Inflammatory macrophage treated with lipopolysaccharide for 4 hours (primary cell): Measurements from ENCODE around the gene FBRSL1.
"Not testable (repeated sequence)": the region's sequence is repeated elsewhere in the genome, so short reads cannot be mapped to it uniquely, and the experiment has no call there.

Source experiments
- DNase-seq: peaks from one replicate; pipeline ENCODE4 v3.0.0-alpha.2; 2020

FBRSL1 gene

DNA sequence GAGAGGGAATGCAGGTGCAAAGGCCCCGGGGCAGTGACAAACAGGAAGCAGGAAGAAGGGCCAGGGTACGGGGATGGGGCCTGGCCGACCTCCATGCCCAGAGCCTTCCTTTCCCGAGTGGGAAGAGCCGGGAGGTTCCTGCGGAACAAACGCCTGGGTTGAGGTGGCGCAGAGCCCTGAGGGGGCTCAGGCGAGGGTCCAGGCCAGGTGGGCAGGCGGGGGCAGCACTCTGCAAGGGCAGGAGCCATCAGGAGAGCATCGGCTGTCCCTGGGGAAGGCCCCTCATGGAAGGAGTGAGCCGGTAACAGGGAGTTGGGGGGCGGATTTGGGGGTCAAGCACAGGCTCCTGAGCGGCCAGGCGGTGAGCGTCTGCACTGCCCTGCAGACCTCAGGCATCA lies 18.1 kb upstream of the FBRSL1 start:
- no peak for DNase-seq

DNA sequence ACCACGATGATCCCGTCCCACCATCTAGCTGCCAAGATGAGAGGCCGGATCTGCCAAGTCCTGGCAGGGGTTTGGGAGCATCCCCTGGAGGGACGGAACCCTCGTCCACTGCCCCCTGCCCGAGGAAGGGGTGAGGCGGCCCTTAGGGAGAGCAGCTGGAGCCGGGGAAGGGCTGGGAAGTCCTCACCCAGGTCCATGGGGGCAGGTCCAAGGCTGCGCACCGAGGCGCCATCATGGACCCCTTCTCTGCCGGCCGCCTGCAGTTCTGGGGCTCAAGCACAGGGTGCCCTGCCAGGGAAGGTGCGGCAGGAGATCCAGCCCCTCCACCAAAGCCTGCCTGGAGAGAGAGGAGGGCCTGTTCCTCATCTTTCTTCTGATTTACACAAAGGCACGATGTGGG lies 17.6 kb upstream of the FBRSL1 start:
- no peak for DNase-seq

DNA sequence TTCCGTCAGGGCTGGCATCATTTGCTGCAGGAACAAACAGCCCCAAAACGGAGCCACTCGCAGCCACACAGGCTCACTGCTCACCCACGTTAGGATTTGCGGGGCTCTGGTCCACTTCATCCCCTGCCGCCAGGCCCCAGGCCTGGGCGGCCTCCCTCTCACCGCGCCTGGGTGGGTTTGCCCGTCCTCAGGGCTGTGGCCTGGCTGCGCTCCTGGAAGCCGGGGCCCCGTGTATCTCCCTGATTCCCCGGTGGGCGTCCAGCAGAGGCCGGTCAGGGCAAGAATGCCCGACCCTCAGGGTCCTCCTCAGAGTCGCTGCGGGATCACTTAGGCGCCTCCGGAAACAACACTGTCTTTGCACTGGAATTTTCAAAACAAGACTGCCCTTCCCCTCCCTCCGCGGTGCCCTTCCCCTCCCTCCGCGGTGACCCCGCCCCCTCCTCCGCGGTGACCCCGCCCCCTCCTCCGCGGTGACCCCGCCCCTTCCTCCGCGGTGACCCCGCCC lies 15.7 kb upstream of the FBRSL1 start:
- DNase-seq: no peak

DNA sequence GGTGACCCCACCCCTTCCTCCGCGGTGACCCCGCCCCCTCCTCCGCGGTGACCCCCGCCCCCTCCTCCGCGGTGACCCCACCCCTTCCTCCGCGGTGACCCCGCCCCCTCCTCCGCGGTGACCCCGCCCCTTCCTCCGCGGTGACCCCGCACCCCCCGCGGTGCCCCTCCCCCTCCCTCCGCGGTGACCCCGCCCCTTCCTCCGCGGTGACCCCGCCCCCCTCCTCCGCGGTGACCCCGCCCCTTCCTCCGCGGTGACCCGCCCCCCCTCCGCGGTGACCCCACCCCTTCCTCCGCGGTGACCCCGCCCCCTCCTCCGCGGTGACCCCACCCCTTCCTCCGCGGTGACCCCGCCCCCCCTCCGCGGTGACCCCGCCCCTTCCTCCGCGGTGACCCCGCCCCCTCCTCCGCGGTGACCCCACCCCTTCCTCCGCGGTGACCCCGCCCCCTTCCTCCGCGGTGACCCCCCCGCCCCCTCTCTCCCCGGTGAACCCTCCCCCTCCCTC lies 15.1 kb upstream of the FBRSL1 start:
- DNase-seq: not testable (repeated sequence)

DNA sequence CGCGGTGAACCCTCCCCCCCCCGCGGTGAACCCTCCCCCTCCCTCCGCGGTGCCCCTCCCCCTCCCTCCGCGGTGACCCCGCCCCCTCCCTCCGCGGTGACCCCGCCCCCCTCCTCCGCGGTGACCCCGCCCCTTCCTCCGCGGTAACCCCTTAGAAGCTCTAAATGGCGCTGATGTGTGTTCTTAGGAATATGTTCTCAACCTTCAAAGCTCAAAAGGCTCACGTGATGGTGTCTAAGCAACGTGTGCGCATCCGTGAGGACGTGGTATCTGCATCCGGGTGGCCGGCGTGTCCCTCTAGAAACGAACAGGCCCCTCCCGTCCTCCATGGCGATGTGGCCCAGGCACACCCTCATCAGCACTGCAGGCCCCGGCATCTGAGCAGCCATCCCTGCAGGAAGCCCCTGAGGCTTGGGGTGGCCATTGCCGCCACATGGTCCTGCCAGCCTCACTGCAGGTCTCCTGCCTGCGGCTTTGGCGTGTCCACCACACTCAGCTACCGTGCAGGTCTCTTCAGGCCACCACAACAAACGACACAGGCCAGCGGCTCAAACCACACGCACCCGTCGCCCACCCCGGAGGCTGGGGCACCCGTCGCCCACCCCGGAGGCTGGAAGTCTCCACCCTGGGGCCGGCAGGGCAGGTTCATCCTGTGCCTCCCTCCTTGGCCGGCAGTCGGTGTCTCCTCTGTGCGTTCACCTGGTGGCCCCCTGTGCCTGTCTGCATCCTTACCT lies 14.5 kb upstream of the FBRSL1 start:
- no peak for DNase-seq

DNA sequence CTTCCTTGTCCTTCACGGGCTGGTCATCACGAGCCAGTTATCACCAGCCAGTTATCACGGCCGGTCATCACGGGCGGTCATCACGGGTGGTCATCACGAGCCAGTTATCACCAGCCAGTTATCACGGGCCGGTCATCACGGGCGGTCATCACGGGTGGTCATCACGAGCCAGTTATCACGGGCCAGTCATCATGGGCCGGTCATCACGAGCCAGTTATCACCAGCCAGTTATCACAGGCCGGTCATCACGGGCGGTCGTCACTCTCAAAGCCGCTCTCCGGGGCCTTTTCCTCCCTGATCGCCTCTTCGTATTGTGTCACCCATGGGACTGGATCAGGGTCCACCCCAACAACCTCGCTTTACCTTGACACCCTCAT lies 13.9 kb upstream of the FBRSL1 start:
- DNase-seq: no peak

DNA sequence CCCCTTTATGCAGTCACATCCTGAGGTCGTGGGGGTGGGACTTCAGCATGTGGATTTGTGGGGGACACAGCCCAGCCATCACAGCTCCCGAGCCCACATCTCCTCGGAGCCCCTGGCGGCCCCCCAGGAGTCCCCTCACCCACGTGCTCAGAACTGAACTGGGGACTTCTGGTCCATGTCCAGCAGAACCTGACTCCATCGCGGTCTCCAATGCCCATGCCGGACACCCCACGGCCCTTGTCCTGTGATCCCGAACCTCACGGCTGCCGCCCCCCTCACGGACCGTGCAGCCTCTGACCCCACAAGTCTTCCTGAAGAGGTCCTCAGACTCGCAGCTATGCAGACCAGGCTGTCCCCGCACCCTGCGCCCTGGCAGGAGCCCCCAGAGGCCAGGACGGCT lies 13.5 kb upstream of the FBRSL1 start:
- no peak for DNase-seq

DNA sequence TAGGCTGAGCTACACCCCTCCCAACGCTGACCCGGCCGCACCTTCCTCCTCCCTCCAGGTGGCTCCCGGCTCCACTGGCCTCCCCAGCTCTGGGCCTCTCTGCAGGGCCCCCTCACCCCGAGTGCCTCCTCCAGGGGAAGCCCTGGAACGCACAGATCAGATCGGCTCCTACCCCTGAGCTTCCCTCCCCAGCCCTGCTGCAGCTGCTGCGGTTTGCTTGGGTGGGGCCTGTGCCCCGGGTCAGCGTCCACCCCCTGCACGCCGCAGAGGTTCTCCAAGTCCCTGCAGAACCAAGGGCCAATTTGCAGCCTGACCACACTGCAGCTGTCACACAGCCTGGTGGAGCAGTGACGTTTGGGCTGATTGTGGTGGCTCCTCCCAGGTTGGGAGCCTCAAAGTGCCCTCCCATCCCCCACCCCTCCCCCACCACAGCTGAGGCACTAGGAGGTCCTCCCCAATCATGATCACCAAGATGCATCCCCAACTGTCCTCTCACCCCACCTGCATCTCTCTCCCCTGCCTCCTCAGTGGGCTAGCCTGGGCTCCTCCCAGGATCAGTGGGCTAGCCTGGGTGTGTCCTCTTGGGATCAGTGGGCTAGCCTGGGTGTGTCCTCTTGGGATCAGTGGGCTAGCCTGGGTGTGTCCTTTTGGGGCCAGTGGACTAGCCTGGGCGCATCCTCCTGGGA lies 12.8 kb upstream of the FBRSL1 start:
- no peak for DNase-seq

DNA sequence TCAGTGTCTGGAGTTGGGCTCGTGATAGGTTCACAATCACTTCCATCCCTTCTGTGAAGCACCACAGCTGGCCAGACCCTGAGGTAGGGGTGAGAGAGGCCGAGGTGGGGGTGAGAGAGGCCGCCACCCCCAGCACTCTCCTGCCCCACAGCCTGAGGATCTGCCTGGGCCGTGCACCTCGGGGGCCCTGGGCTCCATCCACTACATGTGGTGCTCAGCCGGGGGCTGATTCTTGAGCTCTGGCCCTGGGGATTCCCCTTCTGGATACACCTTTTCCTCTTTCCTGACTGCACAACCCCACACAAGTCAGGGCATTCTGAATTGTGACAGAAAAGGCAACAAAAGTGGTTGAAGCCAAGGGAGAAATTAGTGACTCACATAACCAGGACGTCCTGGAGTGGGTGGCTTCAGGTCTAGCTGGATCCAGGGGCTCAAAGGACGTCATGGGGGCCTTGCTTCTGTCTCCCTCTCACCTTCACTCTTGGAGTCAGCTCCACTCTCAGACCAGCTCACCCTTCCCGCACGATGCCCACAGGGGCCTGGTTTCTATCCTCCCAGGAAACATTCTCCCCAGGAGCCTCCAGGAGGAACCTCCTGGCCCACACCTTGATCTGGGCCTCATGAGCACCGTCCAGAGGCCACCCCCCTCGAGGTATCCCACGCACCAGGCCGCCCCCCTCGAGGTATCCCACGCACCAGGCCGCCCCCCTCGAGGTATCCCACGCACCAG lies 12.1 kb upstream of the FBRSL1 start:
- no peak for DNase-seq

DNA sequence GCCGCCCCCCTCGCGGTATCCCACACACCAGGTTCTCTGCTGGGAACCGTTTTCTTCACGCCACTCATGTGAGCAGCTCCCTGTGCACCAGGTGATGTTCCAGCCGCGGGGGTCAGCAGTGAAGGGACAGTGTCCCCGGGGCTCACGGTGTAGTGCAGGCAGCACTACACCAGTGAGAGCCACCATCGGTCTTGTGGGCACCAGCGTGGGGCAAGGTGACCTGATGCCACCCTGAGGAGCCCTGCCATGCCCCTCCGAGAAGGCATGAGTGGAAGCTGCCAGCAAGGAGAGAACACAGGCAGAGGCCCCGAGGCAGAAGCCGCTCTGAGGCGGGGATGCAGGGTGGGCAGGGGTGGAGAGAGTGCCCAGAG lies 11.5 kb upstream of the FBRSL1 start:
- DNase-seq: no peak

DNA sequence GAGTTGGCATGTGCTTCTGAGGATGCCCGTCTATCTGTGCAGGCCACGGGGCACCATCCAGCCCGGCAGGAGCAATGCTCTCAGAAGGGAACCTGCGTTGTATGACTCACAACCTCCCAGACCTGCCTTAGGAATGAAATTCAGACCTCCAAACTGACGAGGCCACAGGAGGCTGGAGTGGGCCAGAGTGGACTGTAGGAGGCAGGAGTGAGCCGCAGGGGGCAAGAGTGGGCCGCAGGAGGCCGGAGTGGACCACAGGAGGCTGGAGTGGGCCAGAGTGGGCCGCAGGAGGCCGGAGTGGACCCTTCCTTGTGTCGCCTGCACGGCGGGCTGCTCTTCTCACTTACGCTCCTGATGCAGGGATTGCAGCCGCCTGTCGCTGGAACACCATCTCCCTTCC lies 11.1 kb upstream of the FBRSL1 start:
- no peak for DNase-seq

DNA sequence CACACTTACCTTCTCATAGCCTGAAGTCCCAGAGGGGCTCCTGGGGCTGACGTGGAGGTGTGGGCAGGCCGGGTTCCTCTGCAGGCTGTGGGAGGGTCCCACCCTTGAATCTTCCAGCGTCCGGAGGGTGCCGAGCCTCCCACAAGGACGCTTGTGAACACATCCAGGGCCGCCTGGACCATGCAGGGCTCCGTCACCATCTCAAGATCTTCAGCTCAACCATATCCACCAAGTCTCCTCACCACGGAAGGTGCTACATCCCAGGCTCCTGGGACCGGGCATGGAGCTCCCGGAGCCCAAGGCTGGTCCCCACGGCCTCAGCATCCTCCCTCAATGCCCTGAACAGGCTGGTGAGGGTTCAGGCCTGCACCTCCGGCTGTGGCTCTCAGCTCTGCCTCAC lies 10.7 kb upstream of the FBRSL1 start:
- DNase-seq: no peak

DNA sequence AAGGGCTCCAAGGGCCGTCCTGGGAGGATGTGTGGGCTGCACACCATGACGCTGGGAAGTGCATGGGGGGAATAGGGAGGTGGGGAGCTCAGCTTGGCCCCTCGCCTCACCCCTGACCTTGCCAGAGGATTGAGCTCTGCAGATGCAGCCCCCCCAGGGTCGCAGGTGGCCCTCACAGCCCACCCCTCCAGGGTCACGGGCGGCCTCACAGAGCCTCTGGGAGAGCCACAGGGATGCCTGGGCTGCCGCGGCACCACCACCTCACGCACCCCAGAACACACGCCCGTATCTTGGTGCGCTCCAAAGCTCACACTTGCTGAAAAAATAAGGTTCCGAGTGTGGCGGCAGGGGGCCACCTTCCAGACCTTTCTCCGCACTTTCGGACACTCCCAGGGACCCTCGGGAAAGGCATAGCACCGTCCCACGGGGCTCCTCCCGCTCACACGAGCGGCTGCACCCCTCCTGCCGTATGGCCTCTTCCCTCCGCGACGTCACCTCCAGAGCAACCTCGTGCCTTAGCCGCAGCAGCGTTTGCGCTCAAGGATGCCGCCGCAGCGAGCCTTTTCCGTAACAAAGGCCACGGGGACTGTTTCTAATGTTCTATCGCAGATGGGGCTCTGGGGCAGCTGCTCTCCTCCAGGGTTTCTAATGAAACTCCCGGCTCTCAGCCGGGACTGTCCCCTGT lies 9.9 kb upstream of the FBRSL1 start:
- no peak for DNase-seq

DNA sequence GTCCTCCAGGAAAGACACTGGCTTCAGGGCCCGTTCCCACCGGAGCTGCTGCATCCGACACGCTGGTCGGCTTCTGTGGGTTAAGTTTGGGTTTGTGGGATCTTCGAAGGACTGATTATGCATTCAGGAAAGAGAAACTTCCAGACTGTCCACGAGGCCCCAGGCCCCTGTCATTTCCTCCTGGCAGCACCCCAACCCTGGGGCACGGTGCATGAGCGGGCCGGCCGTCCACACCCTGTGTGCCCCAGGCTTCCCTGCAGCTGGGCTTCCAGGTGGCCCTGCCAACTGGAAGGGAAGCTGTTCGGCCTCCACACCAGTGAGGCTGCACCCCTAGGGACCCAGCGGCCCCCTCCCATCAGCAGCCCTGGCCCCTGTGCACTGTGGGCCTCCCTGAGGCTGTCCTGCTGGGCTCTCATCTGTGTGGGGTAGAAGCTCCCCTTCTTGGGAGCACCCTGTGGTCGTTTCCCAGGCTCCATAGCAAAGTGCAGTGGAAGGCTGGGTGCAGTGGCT lies 9.3 kb upstream of the FBRSL1 start:
- no peak for DNase-seq

DNA sequence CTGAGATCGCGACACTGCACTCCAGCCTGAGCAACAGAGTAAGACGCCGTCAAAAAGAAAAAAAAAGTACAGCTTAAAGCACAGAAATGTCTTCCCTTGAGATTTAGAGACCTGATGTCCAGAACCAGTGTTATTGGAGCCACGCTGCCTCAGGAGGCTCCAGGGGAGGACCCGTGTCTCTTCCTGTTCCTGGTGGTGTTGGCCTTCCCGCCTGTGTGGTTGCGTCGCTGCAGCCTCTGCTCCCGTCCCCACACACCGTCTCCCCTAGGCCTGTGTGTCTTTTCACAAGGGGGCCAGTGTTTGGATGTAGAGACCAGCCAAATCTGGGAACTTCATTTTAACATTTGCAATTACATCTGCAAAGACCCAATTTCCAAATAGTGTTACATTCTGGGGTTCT lies 8.6 kb upstream of the FBRSL1 start:
- DNase-seq: no peak

DNA sequence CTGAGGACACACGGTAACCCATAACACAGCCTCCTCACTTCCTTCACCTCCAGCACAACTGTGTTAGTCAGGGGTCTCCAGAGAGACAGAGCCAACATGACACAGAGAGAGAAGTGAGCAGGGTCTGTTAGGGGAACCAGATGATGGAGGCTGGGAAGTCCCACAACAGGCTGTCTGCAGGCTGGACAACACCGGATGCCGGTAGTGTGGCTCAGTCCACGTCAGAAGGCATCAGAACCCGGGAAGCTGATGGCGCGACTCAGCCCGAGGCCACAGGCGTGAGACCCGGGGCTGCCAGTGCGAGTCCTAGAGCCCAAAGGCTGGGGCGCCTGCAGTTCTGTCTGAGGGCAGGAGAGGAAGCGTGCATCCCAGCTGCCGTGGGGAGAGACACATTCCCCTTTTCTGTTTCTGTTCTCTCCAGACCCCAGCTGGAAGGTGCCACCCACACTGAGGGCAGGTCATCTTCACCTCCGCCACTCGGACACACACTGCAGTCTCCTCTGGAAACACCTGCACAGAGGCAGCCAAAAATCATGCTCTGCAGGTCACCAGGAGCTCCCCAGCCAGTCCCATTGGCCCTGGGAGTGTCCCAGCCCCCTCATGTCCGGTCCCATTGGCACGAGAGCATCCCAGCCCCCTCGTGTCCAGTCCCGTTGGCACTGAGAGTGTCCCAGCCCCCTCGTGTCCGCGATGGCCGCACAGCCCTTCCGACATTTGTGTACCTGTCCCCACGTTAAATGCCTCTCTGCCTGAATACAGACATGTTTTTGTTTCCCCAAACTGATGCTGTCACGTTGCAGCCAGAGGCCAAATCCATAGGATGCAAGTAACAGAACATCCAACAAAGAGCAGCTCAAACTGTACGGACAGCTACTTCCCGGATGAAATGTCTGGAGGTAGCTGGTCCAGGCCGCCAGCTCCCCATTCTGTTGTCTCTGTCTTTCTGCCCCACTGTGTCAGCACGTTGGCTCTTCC lies 7.9 kb upstream of the FBRSL1 start:
- DNase-seq: peak; percentile 78

DNA sequence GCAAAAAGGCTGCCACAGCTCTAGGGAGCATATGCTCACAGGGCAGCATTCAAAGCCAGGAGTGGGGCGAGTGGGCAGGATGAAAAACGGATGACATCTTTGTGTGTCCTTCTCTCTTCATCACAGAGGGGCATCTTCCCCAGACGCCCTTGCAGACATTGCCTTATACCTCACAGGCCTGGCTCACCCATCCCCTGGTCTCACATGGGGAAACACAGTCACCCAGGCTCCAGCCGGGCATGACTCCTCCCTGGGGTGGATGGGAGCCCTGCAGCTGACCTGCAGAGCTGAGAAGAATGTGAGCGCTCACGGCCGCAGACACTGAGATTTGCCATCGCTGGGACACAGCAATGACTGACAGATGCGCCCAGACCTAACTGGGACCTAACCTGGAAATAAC lies 7.2 kb upstream of the FBRSL1 start:
- no peak for DNase-seq

DNA sequence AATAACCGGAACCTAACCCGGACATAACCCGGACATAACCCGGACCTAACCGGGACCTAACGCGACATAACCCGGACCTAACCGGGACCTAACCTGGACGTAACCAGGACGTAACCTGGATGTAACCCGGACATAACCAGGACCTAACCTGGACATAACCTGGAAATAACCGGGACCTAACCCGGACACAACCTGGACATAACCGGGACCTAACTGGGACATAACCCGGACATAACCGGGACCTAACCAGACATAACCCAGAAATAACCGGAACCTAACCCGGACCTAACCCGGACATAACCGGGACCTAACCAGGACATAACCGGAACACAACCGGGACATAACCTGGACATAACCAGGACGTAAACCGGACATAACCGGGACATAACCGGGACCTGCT lies 6.7 kb upstream of the FBRSL1 start:
- no peak for DNase-seq

DNA sequence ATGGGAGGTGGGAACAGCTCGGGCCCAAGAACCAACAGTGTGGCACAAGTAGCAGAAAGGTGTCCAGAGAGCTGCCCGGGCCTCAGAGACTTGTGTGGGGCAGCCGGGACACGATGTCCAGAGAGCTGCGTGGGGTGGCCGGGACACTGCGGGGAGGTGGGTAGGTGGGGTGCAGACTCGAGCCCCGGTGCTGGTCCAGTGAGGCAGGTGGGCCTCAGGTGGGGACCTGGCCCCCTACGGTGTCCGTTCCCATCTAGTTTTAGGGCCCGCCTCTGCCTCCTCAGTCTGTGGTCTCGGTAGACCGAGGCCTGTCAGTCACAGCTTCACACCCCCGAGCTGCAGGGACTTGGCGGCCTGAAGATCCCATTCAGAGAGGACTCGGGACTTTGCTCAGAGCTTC lies 6.3 kb upstream of the FBRSL1 start:
- no peak for DNase-seq

DNA sequence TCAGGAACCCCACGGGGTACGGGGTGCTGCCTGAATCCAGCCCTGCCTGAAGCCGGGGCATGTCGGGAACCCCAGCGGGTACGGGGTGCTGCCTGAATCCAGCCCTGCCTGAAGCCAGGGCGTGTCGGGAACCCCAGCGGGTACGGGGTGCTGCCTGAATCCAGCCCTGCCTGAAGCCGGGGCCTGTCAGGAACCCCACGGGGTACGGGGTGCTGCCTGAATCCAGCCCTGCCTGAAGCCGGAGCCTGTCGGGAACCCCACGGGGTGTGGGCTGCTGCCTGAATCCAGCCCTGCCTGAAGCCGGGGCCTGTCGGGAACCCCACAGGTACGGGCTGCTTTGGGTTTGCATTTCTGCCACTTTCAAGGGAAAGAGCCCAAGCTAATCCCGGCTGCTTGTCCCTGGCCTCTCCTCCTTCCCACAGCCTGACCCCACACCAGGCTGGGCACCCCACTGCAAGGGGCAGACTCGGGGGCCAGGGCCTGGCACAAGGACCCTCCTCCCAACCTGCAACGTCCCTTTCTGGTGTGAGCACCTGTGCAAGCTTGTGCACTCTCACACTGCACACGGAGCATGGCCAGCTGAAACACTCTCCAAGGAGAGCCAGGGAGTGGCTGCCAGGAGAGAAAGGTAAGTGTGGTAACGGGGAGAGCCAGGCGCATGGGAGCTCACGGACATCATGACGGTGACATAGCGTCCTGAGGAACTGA lies 5.6 kb upstream of the FBRSL1 start:
- no peak for DNase-seq

DNA sequence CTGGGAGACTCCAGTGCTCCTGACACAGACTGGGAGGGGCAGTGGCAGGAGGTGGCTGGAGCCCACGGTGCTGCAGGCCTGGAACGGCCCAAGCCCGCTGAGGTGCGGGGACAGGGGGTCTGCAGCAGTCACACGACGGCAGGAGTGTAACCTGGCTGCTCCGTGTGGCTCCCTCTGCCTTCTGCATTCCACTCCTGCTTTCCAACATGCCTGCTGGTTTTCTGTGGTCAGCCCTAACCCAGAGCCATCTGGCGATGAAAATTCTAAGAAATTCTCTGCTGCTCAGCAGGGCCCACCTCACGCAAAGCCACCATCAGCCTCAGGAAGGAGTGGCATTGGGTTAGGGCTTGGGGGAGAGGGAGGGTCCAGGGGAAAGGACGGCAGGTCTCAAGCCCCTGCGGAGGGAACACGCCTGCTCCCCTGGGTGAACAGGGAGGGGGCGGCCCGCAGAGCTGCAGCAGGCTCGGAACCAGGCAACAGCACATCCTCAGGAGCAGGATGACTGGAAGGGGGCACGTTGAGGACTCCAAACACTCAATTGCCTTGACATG lies 5.0 kb upstream of the FBRSL1 start:
- DNase-seq: no peak
